HG03354 (cell line): ENCODE measurements around the gene RASSF5.
"Not testable (repeated sequence)": the region's sequence is repeated elsewhere in the genome, so short reads cannot be mapped to it uniquely, and the experiment has no call there.

Source experiments
- ATAC-seq: cut with Tn5 transposase; IDR thresholded peaks from one replicate; pipeline ENCODE4 v1.9.1; 2021; ENCODE audit warnings: mild to moderate bottlenecking; ENCODE audit not compliant: unreplicated experiment, poor library complexity, severe bottlenecking

The RASSF5 gene

DNA sequence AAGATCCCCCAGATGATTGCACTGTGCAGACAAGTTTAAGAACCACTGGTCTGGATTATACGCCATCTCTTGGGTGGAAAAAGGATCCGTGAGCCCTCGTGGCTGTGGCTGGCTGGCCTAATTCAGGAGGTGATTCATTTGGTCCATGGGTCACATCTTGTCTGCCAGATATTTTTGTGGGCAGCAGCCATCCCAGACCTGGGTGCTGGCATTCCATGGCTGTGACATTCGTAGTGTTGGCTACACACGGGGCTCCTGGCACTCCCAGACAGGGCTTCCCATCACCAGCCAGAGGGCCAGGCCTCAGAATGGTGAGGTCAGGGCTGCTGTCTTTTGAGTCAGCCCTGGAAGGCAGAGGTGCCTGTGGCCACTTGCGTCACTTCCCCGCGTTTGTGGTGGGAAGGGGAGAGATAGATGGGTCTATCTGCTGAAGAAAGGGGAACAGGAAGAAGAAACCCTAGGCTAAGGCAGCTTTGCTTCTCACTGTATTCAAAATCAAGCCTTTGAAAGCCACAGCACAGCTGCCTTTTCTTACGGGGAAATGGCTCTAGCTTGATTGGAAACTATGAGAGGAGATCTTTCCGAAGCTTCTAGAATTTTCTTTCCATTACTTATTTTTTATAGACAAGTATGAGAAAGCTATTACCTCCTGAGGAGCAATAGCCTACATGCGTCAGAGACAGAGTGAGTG is 72.6 kb downstream of the RASSF5 start:
- peak; percentile 91 for ATAC-seq

DNA sequence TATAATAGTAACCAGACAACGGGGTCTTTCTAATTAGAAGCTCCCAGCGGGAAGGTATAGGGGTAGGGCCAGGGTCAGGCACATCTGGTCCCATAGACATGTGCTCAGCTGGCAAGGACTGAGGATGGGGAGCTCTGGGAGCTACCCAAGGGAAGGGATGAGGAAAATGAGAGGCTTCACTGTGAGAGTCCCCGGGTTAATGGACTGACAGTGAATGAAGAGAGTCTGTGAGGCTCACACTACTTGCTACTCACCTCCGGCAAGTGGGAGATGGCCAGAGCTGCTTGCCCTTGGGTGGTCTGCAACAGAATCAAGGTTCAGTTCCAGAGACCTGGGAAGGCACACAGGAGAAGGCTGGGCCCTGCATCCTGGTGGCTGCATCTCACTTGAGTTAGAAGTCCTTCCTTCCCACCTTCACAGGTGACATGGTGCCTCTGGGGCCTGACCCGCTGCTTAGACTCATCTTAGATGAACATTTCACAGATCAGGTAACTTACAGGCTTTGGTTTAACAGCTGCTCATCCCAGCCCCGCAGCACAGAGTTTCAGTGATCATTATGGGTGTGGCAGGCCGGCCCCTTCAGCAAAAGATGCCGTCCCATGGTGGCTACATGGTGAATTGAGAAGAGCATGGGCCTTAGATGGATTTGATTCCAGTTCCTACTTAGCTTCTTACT is 73.2 kb downstream of the RASSF5 start:
- ATAC-seq = no peak

DNA sequence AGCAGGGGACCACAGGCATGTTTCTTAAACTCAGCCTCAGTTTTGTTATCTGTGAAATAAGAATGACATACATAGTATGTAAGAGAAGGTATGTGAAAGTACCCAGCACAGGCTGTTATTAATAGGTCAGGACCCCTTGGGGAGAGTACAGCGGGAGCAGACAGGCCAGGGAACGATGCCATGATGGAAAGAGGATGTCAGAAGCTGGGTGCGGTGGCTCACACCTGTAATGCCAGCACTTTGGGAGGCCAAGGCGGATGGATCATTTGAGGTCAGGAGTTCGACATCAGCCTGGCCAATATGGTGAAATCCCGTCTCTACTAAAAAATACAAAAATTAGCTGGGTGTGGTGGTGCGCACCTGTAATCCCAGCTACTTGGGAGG is 73.8 kb downstream of the RASSF5 start:
- not testable (repeated sequence) for ATAC-seq

DNA sequence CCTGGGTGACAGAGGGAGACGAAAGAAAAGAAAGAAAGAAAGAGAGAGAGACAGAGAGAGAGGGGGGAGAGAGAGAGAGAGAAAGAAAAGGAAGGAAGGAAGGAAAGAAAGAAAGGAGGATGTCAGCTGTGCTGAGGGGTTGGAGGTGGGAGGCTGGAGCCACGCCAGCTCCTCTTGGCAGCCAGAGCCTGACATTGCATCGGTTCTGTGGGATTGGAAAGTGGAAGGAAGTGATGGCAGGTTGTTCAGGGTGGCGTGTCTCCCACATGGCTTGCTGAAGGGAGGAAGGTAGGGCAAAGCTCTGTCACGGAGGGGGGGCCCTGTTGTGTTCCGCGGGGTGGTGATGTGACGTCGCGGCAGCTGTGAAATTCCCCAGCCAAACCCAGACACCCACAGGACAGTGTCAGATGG is 74.2 kb downstream of the RASSF5 start:
- no peak for ATAC-seq

DNA sequence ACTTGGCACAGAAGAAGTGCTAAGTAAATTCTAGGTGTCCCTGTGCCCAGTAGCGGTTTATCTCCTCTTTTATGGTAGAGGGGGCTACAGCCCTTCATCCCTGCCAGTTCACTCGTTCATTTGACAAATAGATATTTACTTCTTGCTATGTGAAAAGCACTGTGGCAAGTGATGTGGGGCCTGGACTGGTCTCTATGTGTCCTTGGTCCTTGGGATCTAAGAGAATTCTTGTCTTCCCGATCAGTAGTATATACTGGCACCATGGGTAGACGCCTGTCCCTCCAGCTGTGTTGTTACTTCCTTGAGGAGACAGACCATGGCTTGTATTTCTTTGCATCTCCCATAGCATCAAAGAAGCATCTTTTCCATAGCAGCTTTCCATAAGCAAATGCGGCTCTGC is 75.2 kb downstream of the RASSF5 start:
- ATAC-seq = no peak

DNA sequence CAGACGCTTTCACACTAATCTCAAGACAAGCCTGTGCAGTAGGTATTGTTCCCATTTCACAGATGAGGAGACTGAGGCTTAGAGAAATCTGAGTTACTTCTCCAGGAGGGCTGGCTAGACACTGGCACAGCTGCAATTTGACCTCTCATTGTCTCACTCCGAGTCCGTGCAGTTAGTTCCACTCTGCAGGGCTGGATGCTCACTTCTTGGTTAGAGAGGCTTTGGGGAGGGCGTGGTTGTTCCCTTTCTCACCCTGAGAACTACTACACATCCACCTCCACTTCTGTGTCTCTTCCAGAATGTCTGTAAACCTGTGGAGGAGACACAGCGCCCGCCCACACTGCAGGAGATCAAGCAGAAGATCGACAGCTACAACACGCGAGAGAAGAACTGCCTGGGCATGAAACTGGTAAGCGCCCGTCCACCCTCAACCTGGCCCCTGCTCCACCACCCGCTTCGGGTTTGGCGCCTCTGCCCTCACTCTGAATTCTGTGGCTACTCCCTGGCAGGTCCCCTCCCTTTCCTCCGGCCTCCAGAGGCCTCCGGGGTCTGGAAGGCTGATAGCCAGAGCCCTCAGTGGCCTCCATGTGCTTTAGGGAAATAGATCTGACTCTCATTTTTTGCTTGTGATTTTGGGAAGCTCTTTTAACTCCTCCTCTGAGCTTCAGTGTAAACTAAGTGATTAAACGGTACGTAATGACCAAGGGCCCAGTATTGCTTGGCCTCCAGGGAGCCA is 75.8 kb downstream of the RASSF5 start:
- ATAC-seq = no peak

DNA sequence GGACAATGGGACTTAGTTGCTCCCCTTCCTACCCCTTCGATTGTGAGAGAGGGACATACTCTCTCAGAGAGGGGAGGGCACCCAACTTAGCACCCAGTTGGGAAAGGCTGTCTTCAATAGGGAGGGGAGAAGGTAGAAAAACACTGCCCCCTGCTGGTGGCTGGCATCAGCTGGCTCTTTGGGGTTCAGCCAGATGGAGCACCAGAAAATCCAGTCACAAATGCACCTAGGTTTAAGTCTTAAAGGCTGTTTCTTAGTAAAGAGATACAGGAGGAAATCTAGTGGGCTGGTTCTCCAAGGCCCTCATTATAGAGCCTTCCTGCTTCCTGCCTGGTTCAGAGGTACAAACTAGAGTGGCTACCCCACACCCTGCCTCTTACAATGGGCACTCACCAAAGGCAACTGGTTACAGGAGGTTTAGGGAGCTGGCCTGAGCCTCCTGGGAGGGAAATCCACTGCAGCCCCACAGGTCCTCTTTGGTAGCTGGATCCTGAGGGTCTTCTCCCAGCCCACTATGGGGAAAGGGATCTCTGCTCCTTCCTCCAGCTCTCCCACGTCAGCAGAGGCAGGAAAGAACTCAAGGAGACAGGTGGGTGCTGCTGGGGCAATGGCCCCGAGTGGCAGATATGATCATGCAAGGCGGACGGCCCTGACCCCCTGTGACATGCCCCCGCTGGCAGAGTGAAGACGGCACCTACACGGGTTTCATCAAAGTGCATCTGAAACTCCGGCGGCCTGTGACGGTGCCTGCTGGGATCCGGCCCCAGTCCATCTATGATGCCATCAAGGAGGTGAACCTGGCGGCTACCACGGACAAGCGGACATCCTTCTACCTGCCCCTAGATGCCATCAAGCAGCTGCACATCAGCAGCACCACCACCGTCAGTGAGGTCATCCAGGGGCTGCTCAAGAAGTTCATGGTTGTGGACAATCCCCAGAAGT is 76.6 kb downstream of the RASSF5 start:
- no peak for ATAC-seq

DNA sequence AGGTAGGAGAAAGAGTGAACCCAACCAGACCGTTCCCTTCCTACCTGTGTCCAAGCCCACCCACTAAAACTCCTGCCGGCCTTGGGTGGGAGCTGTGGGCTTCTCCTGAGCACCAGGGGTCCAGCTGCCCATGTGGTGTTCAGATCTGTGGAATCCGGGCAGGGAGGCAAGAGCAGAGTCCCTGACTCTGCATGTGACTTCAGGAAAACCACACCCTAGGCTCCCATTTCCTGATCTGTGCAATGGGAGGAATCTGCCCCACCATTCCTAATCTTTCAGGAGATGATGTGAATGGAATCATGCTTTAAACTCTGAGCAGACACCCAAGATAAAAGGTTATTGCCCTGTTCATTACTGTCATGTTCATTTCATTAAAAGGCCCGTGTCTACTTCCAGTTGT is 77.4 kb downstream of the RASSF5 start:
- ATAC-seq = no peak

DNA sequence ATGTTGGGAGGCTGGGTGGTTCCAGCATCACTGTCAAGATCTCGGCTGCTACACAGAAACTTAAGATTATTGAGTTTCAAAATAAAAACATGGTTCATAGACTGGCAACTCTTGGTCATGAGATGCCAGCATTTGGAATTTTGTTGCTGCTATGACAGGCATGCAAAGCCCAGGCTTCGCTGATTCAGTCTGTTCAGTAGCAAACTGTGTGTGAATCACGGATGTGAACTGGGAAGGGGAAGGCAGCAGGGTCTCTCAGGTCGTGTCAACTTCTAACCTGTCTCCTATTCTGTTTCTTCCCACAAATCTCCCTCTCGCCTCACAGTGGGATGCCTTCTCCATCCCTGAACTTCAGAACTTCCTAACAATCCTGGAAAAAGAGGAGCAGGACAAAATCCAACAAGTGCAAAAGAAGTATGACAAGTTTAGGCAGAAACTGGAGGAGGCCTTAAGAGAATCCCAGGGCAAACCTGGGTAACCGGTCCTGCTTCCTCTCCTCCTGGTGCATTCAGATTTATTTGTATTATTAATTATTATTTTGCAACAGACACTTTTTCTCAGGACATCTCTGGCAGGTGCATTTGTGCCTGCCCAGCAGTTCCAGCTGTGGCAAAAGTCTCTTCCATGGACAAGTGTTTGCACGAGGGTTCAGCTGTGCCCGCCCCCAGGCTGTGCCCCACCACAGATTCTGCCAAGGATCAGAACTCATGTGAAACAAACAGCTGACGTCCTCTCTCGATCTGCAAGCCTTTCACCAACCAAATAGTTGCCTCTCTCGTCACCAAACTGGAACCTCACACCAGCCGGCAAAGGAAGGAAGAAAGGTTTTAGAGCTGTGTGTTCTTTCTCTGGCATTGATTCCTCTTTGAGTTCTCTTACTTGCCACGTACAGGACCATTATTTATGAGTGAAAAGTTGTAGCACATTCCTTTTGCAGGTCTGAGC is 79.4 kb downstream of the RASSF5 start:
- ATAC-seq = no peak

DNA sequence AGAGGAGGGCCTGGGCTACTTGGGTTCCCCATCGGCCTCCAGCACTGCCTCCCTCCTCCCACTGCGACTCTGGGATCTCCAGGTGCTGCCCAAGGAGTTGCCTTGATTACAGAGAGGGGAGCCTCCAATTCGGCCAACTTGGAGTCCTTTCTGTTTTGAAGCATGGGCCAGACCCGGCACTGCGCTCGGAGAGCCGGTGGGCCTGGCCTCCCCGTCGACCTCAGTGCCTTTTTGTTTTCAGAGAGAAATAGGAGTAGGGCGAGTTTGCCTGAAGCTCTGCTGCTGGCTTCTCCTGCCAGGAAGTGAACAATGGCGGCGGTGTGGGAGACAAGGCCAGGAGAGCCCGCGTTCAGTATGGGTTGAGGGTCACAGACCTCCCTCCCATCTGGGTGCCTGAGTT is 80.6 kb downstream of the RASSF5 start:
- no peak for ATAC-seq

DNA sequence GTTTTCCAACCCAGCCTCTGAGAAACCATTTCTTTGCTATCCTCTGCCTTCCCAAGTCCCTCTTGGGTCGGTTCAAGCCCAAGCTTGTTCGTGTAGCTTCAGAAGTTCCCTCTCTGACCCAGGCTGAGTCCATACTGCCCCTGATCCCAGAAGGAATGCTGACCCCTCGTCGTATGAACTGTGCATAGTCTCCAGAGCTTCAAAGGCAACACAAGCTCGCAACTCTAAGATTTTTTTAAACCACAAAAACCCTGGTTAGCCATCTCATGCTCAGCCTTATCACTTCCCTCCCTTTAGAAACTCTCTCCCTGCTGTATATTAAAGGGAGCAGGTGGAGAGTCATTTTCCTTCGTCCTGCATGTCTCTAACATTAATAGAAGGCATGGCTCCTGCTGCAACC is 81.2 kb downstream of the RASSF5 start:
- ATAC-seq = no peak

DNA sequence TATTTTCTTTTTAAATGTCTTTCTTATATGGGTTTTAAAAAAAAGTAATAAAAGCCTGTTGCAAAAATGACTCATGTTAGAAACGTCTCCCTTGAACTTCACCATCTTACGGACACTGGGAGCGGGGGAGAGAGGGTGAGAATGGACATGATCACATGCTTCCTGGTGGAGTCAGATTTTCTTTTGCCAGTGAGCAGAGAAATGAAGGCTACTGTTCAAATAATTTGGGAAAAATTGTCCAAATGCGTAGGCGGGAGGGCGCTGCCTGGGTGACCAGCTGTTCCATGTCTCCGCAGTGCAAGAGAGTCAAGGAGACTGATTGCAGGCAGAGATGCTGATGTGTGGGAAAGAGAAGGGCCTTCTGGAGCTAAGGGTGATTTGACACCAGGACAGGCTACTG is 81.9 kb downstream of the RASSF5 start:
- no peak for ATAC-seq

DNA sequence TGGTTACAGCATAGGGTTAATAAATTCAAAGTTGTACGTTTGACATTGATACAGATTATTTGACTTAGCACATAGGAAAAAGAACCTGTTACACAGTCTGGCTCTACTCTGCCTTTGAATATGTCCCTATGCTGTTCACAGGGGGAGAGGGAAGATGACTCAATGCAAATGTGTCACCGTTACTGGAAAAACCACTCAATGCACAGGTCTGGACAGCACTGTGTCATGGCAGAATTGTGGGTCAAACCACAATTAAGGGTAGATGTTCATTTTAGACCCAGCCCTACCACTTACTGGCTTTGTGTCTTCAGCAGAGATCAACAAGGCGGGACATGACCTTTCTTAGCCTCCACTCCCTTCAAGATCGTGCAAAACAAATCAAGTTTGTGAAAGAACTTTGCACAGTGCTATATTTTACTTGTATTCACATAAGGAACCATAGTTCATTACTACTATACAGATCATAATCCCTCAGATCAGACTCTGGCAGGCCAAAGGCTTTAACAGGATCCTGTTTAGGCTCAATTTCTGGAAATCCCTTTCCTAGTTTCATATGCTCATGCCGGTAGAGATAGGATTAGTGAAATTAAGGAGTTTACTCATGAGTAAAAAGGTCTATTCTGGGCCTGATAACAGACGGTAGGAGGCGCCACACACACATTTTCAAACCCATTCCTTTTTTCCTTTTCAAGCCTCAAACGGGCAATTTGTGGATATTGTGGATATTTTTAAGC is 82.9 kb downstream of the RASSF5 start:
- no peak for ATAC-seq

DNA sequence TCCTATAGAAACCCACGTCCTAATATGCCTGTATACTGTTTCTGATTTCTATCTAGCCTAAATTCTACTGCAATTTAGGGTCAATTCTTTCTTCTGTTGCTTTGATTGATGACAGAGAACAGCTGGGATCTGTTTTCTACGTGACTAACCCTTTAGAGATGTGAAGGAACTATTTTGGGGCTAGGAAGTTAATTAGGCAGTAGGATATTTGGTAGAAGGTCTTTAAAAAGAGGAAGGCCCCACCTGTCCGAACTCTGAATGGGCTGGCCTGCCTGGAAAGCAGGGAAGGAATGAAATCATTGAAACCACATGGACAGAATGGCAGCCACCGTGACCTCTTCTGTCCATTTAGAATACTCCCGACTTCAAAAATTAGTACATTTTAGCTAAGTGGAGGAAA is 83.9 kb downstream of the RASSF5 start:
- ATAC-seq = no peak

DNA sequence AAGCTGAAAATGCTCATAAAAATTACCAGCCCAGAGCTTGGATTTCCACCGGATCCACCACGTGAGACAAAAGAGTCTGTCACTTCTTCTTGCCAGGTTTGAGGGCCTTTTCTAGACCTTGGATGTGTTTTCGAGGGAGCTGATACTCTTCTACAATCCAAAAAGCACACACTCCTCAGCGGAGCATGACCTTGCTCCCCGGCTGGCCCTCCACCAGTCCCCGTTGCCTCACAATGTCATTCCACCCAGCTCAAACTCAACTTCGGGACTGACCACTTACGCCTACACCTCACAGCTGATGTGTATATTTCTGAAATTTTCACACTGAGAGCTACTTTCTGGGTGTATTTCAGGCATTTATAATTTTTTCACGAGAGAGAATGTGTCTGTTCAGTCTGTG is 84.4 kb downstream of the RASSF5 start:
- no peak for ATAC-seq

DNA sequence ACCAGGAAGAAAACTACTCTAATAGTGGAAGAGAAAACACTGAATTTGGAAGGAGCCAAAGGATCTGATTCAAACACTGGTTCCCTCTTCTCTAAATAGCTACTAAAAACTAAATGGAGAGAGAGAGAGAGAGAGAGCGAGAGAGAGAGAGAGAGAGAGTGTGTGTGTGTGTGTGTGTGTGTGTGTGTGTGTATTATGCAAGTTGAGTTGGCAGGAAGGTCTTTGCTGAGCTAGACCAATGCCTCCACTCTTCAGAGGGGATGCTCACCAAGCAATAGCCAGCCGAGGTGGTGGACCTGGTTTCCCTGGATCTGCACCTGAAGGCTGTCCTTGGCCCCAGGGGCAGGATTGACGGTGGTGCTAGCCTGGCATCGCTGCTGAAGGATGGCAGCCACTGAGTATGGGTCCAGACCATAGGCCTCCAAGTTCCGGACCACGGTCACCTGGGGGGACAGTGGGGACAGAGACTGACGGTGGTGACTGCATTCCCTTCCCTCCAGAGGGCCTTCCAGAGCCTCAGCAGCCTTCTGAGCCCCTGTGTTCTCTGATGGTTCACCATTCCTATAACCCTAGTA is 86.1 kb downstream of the RASSF5 start:
- no peak for ATAC-seq

DNA sequence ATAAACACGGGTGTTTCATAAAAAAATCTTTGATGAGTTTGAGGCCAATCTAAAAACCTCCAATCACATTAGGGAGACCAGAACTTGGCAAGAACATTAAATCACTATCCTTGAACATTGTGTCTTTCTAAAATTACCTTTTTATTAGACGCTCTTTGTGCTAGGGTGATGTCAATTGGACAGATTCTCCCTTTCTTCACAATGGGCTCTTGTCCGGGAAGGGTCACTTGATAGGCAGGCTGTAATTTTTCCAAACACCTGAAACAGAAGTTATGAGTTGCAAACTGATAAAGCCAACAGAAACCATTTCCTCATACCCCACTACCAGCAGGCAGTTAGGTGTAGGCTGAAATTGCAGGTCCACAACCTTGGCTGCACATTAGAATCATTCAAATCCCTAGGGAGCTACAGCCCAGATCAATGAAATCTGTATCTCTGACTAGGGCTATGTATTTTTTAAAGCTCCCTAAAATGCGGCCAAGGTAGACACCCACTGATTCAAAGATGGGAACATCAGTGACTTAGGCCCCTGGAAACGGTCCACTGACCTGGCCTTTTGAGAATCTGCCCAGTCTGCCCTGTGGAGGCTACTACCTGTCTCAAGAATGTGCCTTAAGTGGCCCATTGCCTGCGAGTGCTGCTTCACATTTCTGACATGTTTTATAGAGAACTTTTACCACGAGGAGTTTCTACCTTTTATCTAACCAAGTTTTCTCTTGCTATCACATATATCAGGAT is 88.4 kb downstream of the RASSF5 start:
- no peak for ATAC-seq
